ENCODE results near the gene OR5H15. TPM values are rescaled to one million over a fixed set of nuclear protein-coding genes. Genes with fewer than 3 reads are reported as not detected.
"Not testable (repeated sequence)": the region's sequence is repeated elsewhere in the genome, so short reads cannot be mapped to it uniquely, and the experiment has no call there.

The OR5H15 gene
- not detected for total RNA-seq
- long read RNA-seq: 0 reads

GRCh38 chr3:98166396-98166795 lies at the start of gene OR5H15:
Gene OR5H15, plus strand, starts transcription at chr3:98166696. Its CDS starts 2,004 bp downstream, at chr3:98168700.
- intact Hi-C loops (cut with micrococcal nuclease): no loop called here
- DNase-seq (no peak), ATAC-seq (no peak)

- intact Hi-C loops (cut with micrococcal nuclease): no loop called here
- ATAC-seq (no peak), DNase-seq (no peak)
Measured at GRCh38 chr3:98130421-98130820, 36.1 kb upstream of the OR5H15 start, which contains the start of gene OR5H1. Gene OR5H1, plus strand, starts transcription at chr3:98130721. Its CDS starts 1,977 bp downstream, at chr3:98132698.

GRCh38 chr3:98136631-98137030 lies 29.9 kb upstream of the OR5H15 start:
- DNase-seq (no peak), ATAC-seq (no peak)
- intact Hi-C loops (cut with micrococcal nuclease): no loop called here

GRCh38 chr3:98137826-98138557 lies 28.5 kb upstream of the OR5H15 start:
- ATAC-seq; DNase-seq; intact Hi-C loops (cut with micrococcal nuclease): not testable (repeated sequence)

- ATAC-seq (no peak), DNase-seq (no peak)
- intact Hi-C loops (cut with micrococcal nuclease): no loop called here
Measured at GRCh38 chr3:98140531-98140930, 26.0 kb upstream of the OR5H15 start.

GRCh38 chr3:98147179-98147578 lies 19.3 kb upstream of the OR5H15 start, which contains the start of gene OR5H14:
Gene OR5H14, plus strand, starts transcription at chr3:98147479. Its CDS starts 1,907 bp downstream, at chr3:98149386.
- DNase-seq: no peak
- intact Hi-C loops (cut with micrococcal nuclease): no loop called here
- ATAC-seq: no peak

GRCh38 chr3:98148751-98149150 lies 17.7 kb upstream of the OR5H15 start:
- ATAC-seq (no peak), DNase-seq (no peak)
- intact Hi-C loops (cut with micrococcal nuclease): no loop called here

- intact Hi-C loops (cut with micrococcal nuclease); DNase-seq; ATAC-seq: not testable (repeated sequence)
Measured at GRCh38 chr3:98149456-98149855, 17.0 kb upstream of the OR5H15 start.

GRCh38 chr3:98151241-98151640 lies 15.3 kb upstream of the OR5H15 start:
- ATAC-seq: no peak
- intact Hi-C loops (cut with micrococcal nuclease): no loop called here
- no peak for DNase-seq

- intact Hi-C loops (cut with micrococcal nuclease): no loop called here
- no peak for DNase-seq
- ATAC-seq: no peak
Measured at GRCh38 chr3:98171071-98171470, 4.6 kb downstream of the OR5H15 start.

GRCh38 chr3:98172621-98173020 lies 6.1 kb downstream of the OR5H15 start:
- no peak for DNase-seq
- ATAC-seq: no peak
- intact Hi-C loops (cut with micrococcal nuclease): no loop called here

GRCh38 chr3:98180319-98180890 lies 13.9 kb downstream of the OR5H15 start:
- intact Hi-C loops (cut with micrococcal nuclease): no loop called here
- DNase-seq: no peak
- no peak for ATAC-seq

GRCh38 chr3:98182196-98182595 lies 15.7 kb downstream of the OR5H15 start:
- ATAC-seq (no peak), DNase-seq (no peak)
- intact Hi-C loops (cut with micrococcal nuclease): no loop called here

GRCh38 chr3:98185180-98185579 lies 18.7 kb downstream of the OR5H15 start:
- ATAC-seq: no peak
- DNase-seq: no peak
- intact Hi-C loops (cut with micrococcal nuclease): no loop called here

- DNase-seq (no peak), ATAC-seq (no peak)
- intact Hi-C loops (cut with micrococcal nuclease): no loop called here
Measured at GRCh38 chr3:98188545-98188944, 22.0 kb downstream of the OR5H15 start.

- ATAC-seq; DNase-seq; intact Hi-C loops (cut with micrococcal nuclease): not testable (repeated sequence)
Measured at GRCh38 chr3:98190911-98191310, 24.4 kb downstream of the OR5H15 start.

GRCh38 chr3:98196293-98196692 lies 29.8 kb downstream of the OR5H15 start:
- ATAC-seq; intact Hi-C loops (cut with micrococcal nuclease); DNase-seq: not testable (repeated sequence)

GRCh38 chr3:98199020-98199419 lies 32.5 kb downstream of the OR5H15 start:
- no peak for DNase-seq
- no peak for ATAC-seq
- intact Hi-C loops (cut with micrococcal nuclease): no loop called here

- DNase-seq (no peak), ATAC-seq (no peak)
- intact Hi-C loops (cut with micrococcal nuclease): no loop called here
Measured at GRCh38 chr3:98209244-98209643, 42.7 kb downstream of the OR5H15 start.

GRCh38 chr3:98213276-98213675 lies 46.8 kb downstream of the OR5H15 start:
- DNase-seq: no peak
- intact Hi-C loops (cut with micrococcal nuclease): no loop called here
- ATAC-seq: no peak

GRCh38 chr3:98215051-98215450 lies 48.6 kb downstream of the OR5H15 start:
- intact Hi-C loops (cut with micrococcal nuclease): no loop called here
- ATAC-seq (no peak), DNase-seq (no peak)

Measured in left ventricle myocardium superior (tissue), 1 donor.